HG02610 (cell line): ENCODE data around the gene ASXL1.
"Not testable (repeated sequence)": the region's sequence is repeated elsewhere in the genome, so short reads cannot be mapped to it uniquely, and the experiment has no call there.

ENCODE experiments used
- ATAC-seq: cut with Tn5 transposase; IDR thresholded peaks from one replicate; pipeline ENCODE4 v1.9.1; 2021; ENCODE audit warnings: mild to moderate bottlenecking, moderate library complexity; ENCODE audit not compliant: unreplicated experiment

Gene ASXL1

GRCh38 chr20:32357869-32358631 lies at the start of gene ASXL1:
TSS of gene ASXL1 (plus strand) at chr20:32358331. CDS start at chr20:32358776, 445 bp downstream.
- peak; percentile 71 for ATAC-seq

GRCh38 chr20:32312718-32313424 lies 45.3 kb upstream of the ASXL1 start:
- ATAC-seq = no peak

GRCh38 chr20:32314768-32315167 lies 43.4 kb upstream of the ASXL1 start:
- ATAC-seq = no peak

- ATAC-seq = no peak
These were observed 42.7 kb upstream of the ASXL1 start for GRCh38 chr20:32315399-32315798.

- no peak for ATAC-seq
These were observed 42.2 kb upstream of the ASXL1 start for GRCh38 chr20:32315891-32316290.

- ATAC-seq = no peak
These were observed 41.5 kb upstream of the ASXL1 start for GRCh38 chr20:32316667-32317066.

GRCh38 chr20:32319100-32319499 lies 39.0 kb upstream of the ASXL1 start:
- no peak for ATAC-seq

GRCh38 chr20:32320305-32320704 lies 37.8 kb upstream of the ASXL1 start:
- ATAC-seq = no peak

- no peak for ATAC-seq
These were observed 36.7 kb upstream of the ASXL1 start for GRCh38 chr20:32321390-32321789.

GRCh38 chr20:32322260-32322659 lies 35.9 kb upstream of the ASXL1 start:
- not testable (repeated sequence) for ATAC-seq

GRCh38 chr20:32323761-32324160 lies 34.4 kb upstream of the ASXL1 start:
- ATAC-seq = not testable (repeated sequence)

- ATAC-seq = no peak
These were observed 32.2 kb upstream of the ASXL1 start for GRCh38 chr20:32325706-32326503.

GRCh38 chr20:32326504-32326845 lies 31.7 kb upstream of the ASXL1 start:
- ATAC-seq = no peak

GRCh38 chr20:32327087-32327681 lies 30.9 kb upstream of the ASXL1 start:
- ATAC-seq = no peak

GRCh38 chr20:32329817-32330554 lies 28.1 kb upstream of the ASXL1 start:
- ATAC-seq = no peak

- ATAC-seq = no peak
These were observed 27.6 kb upstream of the ASXL1 start for GRCh38 chr20:32330555-32330897.

GRCh38 chr20:32332614-32333013 lies 25.5 kb upstream of the ASXL1 start:
- ATAC-seq = no peak

- ATAC-seq = peak; percentile 82
These were observed 24.7 kb upstream of the ASXL1 start for GRCh38 chr20:32333181-32333987.

GRCh38 chr20:32333988-32334885 lies 23.9 kb upstream of the ASXL1 start:
- peak; percentile 24 for ATAC-seq
